ENCODE measurements around the gene ZSWIM1. TPM values are rescaled to one million over a fixed set of nuclear protein-coding genes. Genes with fewer than 3 reads are reported as not detected.

Gene ZSWIM1
- total and polyA plus RNA-seq, 2 of the 13 experiments (the other 11 are each of a cell fraction or from before 2014, with no cell fraction given), result 9.5 to 11.7 TPM

- TF ChIP-seq HIC2 (CRISPR knock-in tag; IDR thresholded peaks at IDR 0.05; ENCODE audit: low read depth), result no peak
- 0 out of 2 replicates have a peak, but pooled peaks have one; percentile 41 for TF ChIP-seq HOXA5 (CRISPR knock-in tag; IDR thresholded peaks at IDR 0.05)
- TF ChIP-seq RBM39 (IDR thresholded peaks at IDR 0.05; ENCODE audit: low read depth, low read length, poor library complexity, severe bottlenecking), result peak; percentile 37
- peak; percentile 66 for TF ChIP-seq ZMYM3 (CRISPR knock-in tag; IDR thresholded peaks at IDR 0.05)
- peak; percentile 71; the same call in 1 of the 2 replicates for TF ChIP-seq ZNF317 (CRISPR knock-in tag; IDR thresholded peaks at IDR 0.05)
- TF ChIP-seq GATAD2A (CRISPR knock-in tag; IDR thresholded peaks at IDR 0.05), result peak; percentile 30; the same call in 1 of the 2 replicates
- peak; percentile 84 for TF ChIP-seq ASH2L (IDR thresholded peaks at IDR 0.05; ENCODE audit: insufficient read length, low read depth, low read length)
- peak; percentile 48; the same call in 1 of the 2 replicates for TF ChIP-seq MYC (CRISPR knock-in tag; IDR thresholded peaks at IDR 0.05; ENCODE audit: borderline replicate concordance)
- no peak for TF ChIP-seq MNT (IDR thresholded peaks at IDR 0.05)
- no peak for TF ChIP-seq ZNF615 (CRISPR knock-in tag; IDR thresholded peaks at IDR 0.05; ENCODE audit: borderline replicate concordance)
- no peak for TF ChIP-seq ZNF468 (CRISPR knock-in tag; IDR thresholded peaks at IDR 0.05)
- TF ChIP-seq ATF6 (CRISPR knock-in tag; conservative IDR thresholded peaks at IDR 0.05), result no peak; the same call in 1 of the 2 replicates
- TF ChIP-seq GPBP1L1 (CRISPR knock-in tag; IDR thresholded peaks at IDR 0.05), result no peak
- peak; percentile 97 for TF ChIP-seq NR2F6 (IDR thresholded peaks at IDR 0.05)
- TF ChIP-seq NR2F6 (CRISPR knock-in tag; IDR thresholded peaks at IDR 0.05), result peak; percentile 92
- TF ChIP-seq DR1 (CRISPR knock-in tag; IDR thresholded peaks at IDR 0.05), result peak; percentile 79; the same call in 1 of the 2 replicates
- peak; percentile 82 for TF ChIP-seq ZFY (CRISPR knock-in tag; IDR thresholded peaks at IDR 0.05)
- peak; percentile 74; the same call in 1 of the 2 replicates for TF ChIP-seq CSRNP1 (CRISPR knock-in tag; IDR thresholded peaks at IDR 0.05)
- peak; percentile 90 for TF ChIP-seq ZNF883 (CRISPR knock-in tag; IDR thresholded peaks at IDR 0.05; ENCODE audit: not compliant biosample characterization)
Measured at GRCh38 chr20:45880988-45881788, at the start of gene ZSWIM1 (continued).
